PC-3 (cell line): ENCODE results near the gene SLC9A9. TPM values are rescaled to one million over a fixed set of nuclear protein-coding genes. Genes with fewer than 3 reads are reported as not detected.

Experiments
- ATAC-seq: fragments of 200-7000 bp; cut with Tn5 transposase; 2 replicates; pipeline ENCODE4 v1.9.1; 2020; ENCODE audit warnings: mild to moderate bottlenecking, moderate library complexity
- BruUV-seq: library from RNA; stranded (reverse); fragments of 400-500 nt; replicated peaks from 2 replicates; lab custom pipeline; 2021; lab: Mats Ljungman, UMichigan
- CTCF ChIA-PET: fragments of 300-600 bp; sonication (Branson Sonifier 250); formaldehyde crosslinking; loops from one replicate; lab custom pipeline; 2022; ENCODE audit warnings: antibody characterized with exemption; lab: Charles Lee
- POLR2A ChIA-PET: fragments of 300-600 bp; sonication (Branson Sonifier 250); formaldehyde crosslinking; loops from one replicate; lab custom pipeline; 2022; ENCODE audit warnings: antibody characterized with exemption; ENCODE audit not compliant: unreplicated experiment; lab: Charles Lee
- DNase-seq: peaks from one replicate; pipeline ENCODE4 v3.0.0-alpha.2; 2015
- H2AFZ ChIP-seq: fragments of 300-600 bp; sonication (generic); 2 replicates; pipeline ENCODE4 v1.6.0; 2016; ENCODE audit warnings: antibody characterized with exemption, low read length
- H3F3A ChIP-seq: fragments of 300-600 bp; sonication (generic); one replicate; pipeline ENCODE4 v1.6.0; 2017; ENCODE audit warnings: antibody characterized with exemption, low read length, control low read depth, mild to moderate bottlenecking; ENCODE audit not compliant: unreplicated experiment
- H3K27ac ChIP-seq: fragments of 300-600 bp; sonication (generic); 2 replicates; pipeline ENCODE4 v1.5.1; 2016; ENCODE audit warnings: mild to moderate bottlenecking, low read length
- H3K27me3 ChIP-seq: fragments of 300-600 bp; sonication (generic); 2 replicates; pipeline ENCODE4 v1.6.1; 2016; ENCODE audit warnings: low read length, mixed read lengths
- H3K36me3 ChIP-seq: fragments of 300-600 bp; sonication (generic); 2 replicates; pipeline ENCODE4 v1.6.1; 2016; ENCODE audit warnings: low read depth, mixed run types, low read length, mixed read lengths
- H3K4me1 ChIP-seq: fragments of 300-600 bp; sonication (generic); 2 replicates; pipeline ENCODE4 v1.5.1; 2016; ENCODE audit warnings: low read length; ENCODE audit not compliant: insufficient read depth
- H3K4me2 ChIP-seq: fragments of 300-600 bp; sonication (generic); 2 replicates; pipeline ENCODE4 v1.6.0; 2016; ENCODE audit warnings: low read length
- H3K4me3 ChIP-seq: fragments of 300-600 bp; sonication (generic); 2 replicates; pipeline ENCODE4 v1.5.1; 2016; ENCODE audit warnings: mild to moderate bottlenecking, low read length, mixed read lengths
- H3K79me2 ChIP-seq: fragments of 300-600 bp; sonication (generic); 2 replicates; pipeline ENCODE4 v1.6.1; 2017; ENCODE audit warnings: low read length, mixed read lengths
- H3K9ac ChIP-seq: fragments of 300-600 bp; sonication (generic); 2 replicates; pipeline ENCODE4 v1.6.0; 2016; ENCODE audit warnings: mild to moderate bottlenecking, low read length
- H3K9me2 ChIP-seq: fragments of 300-600 bp; sonication (generic); replicated peaks from 2 replicates; pipeline ENCODE4 v1.6.1; 2016; ENCODE audit warnings: mixed run types, low read length, mixed read lengths
- H3K9me3 ChIP-seq: fragments of 300-600 bp; sonication (generic); 2 replicates; pipeline ENCODE4 v1.6.1; 2016; ENCODE audit warnings: low read length, mixed read lengths
- H4K20me1 ChIP-seq: fragments of 300-600 bp; sonication (generic); 2 replicates; pipeline ENCODE4 v1.6.1; 2016; ENCODE audit warnings: low read length, mixed read lengths
- EZH2 ChIP-seq: fragments of 300-600 bp; sonication (generic); IDR thresholded peaks from one replicate; pipeline ENCODE4 v1.6.1; 2017; ENCODE audit warnings: antibody characterized with exemption, mild to moderate bottlenecking, low read length; ENCODE audit not compliant: unreplicated experiment
- EZH2phosphoT487 ChIP-seq: fragments of 300-600 bp; sonication (generic); IDR thresholded peaks from 2 replicates; pipeline ENCODE4 v1.6.1; 2018; ENCODE audit warnings: mild to moderate bottlenecking, antibody characterized with exemption, low read length, borderline replicate concordance
- intact Hi-C: fragments of 100-400 bp; cut with micrococcal nuclease; formaldehyde crosslinking; loops from 2 replicates; pipeline ENCODE4 v1.9.0; 2023
- total RNA-seq: library from RNA; depleted of rRNA; stranded (reverse); fragments of >200 nt; gene quantifications from 2 replicates; pipeline ENCODE4 v1.2.3, GENCODE V29; 2014
- TF ChIP-seq, protein P1 (sequence below): fragments of 300-600 bp; sonication (generic); conservative IDR thresholded peaks from 2 replicates; pipeline ENCODE4 v1.5.1; 2017; ENCODE audit warnings: antibody characterized with exemption, low read depth, mild to moderate bottlenecking, low read length

The SLC9A9 gene
- total RNA-seq, 1 experiment from 2014 or later = 0.07 TPM

DNA sequence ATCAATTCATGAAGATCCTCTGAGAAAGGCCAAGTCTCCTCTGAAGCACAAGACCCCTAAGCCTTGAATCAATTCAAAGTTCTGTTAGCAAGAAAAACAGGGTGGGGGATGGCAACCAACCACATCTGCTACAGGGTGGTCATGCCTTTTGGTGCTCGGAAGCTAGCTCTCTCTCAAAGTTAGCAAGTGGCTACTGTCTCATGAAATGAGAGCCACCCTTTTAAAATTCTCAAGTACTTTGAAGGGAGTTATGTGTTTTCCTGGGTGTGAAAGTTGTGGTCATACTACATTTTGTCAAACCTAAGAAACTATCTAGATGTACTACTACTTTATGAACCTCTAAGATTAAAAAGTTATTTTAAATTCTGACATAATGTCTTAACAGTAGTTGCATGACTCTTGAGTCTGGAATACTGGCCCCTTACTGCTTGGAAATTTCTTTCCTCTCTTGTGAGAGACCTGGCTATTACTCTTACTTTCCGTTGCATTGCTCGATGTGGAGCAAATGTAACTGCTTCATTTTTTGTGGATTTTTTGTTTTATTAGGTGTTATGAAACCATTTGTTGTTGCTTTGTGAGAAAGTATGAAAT lies 612.6 kb downstream of the SLC9A9 start:
- CTCF ChIA-PET = no interaction called here
- H3K4me3 ChIP-seq = no peak overlapping the region
- H4K20me1 ChIP-seq = no peaks in the 10 kb centered on the region
- H3K36me3 ChIP-seq = no peaks in the 10 kb centered on the region
- no peaks in the 10 kb centered on the region for H3K4me1 ChIP-seq
- H2AFZ ChIP-seq = no peak overlapping the region
- H3K9me2 ChIP-seq = no peaks in the 10 kb centered on the region
- TF ChIP-seq EZH2phosphoT487 = no peak
- TF ChIP-seq, protein P1, sequence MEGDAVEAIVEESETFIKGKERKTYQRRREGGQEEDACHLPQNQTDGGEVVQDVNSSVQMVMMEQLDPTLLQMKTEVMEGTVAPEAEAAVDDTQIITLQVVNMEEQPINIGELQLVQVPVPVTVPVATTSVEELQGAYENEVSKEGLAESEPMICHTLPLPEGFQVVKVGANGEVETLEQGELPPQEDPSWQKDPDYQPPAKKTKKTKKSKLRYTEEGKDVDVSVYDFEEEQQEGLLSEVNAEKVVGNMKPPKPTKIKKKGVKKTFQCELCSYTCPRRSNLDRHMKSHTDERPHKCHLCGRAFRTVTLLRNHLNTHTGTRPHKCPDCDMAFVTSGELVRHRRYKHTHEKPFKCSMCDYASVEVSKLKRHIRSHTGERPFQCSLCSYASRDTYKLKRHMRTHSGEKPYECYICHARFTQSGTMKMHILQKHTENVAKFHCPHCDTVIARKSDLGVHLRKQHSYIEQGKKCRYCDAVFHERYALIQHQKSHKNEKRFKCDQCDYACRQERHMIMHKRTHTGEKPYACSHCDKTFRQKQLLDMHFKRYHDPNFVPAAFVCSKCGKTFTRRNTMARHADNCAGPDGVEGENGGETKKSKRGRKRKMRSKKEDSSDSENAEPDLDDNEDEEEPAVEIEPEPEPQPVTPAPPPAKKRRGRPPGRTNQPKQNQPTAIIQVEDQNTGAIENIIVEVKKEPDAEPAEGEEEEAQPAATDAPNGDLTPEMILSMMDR = no peak
- no peak for TF ChIP-seq EZH2
- intact Hi-C loops = no loop called here
- DNase-seq (no peak), ATAC-seq (no peak)
- H3K79me2 ChIP-seq = no peaks in the 10 kb centered on the region
- no TSS peak for BruUV-seq
- H3K4me2 ChIP-seq = no peak overlapping the region
- POLR2A ChIA-PET = no interaction called here
- H3K27me3 ChIP-seq = no peaks in the 10 kb centered on the region
- H3K9me3 ChIP-seq = no peaks in the 10 kb centered on the region
- H3K9ac ChIP-seq = no peak overlapping the region
- H3F3A ChIP-seq = no peaks in the 10 kb centered on the region
- H3K27ac ChIP-seq = no peak overlapping the region

DNA sequence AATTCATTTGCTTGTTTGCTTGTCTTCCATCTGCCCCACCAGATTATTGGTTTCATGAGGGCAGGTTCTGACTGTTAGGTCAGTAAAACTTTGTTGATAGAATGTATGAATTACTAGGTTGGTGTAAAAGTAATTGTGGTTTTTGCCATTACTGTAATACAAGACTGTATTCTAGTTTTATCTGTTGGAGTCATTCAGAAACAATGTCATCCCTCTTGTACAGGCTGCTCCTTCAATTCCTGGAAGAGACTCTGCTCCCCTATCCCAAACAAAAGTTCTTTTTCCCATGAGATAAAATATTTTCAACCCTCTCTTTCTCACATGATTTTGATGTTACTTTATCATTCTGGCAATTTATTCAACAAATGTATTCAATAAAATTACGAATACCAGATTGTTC lies 613.7 kb downstream of the SLC9A9 start:
- H3K9me2 ChIP-seq = no peaks in the 10 kb centered on the region
- no peaks in the 10 kb centered on the region for H3F3A ChIP-seq
- TF ChIP-seq EZH2phosphoT487 (no peak), EZH2 (no peak)
- TF ChIP-seq, protein P1 = no peak
- H3K79me2 ChIP-seq = no peaks in the 10 kb centered on the region
- H3K4me2 ChIP-seq = no peak overlapping the region
- H3K27ac ChIP-seq = no peak overlapping the region
- intact Hi-C loops = no loop called here
- ATAC-seq = no peak
- H3K36me3 ChIP-seq = no peaks in the 10 kb centered on the region
- ChIA-PET CTCF (no interaction called here), POLR2A (no interaction called here)
- no peak overlapping the region for H3K4me3 ChIP-seq
- DNase-seq = no peak
- H3K27me3 ChIP-seq = no peaks in the 10 kb centered on the region
- H4K20me1 ChIP-seq = no peaks in the 10 kb centered on the region
- no peaks in the 10 kb centered on the region for H3K9me3 ChIP-seq
- no TSS peak for BruUV-seq
- no peak overlapping the region for H3K9ac ChIP-seq
- H2AFZ ChIP-seq = no peak overlapping the region
- no peaks in the 10 kb centered on the region for H3K4me1 ChIP-seq

DNA sequence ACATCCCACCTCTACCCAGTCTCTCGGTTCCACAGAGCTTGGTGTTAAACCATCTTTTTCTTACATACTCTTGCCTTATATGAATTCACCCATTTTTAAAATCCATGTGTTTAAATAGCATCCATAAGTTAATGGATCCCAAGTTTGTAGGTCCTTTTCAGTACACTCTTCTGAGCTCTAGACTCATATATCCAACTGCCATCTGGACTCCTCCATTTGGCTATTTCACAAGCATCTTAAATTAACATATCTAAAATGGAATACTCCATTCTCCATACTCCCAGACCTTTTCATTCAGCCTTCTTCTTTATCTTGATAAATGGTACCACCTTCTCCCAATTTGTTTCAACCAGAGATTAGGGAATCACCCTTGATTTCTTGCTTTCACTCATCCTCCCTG lies 615.3 kb downstream of the SLC9A9 start:
- no peak overlapping the region for H2AFZ ChIP-seq
- H3K9ac ChIP-seq = no peak overlapping the region
- H3K4me1 ChIP-seq = no peaks in the 10 kb centered on the region
- no peaks in the 10 kb centered on the region for H4K20me1 ChIP-seq
- TF ChIP-seq EZH2 (no peak), EZH2phosphoT487 (no peak)
- TF ChIP-seq, protein P1 = no peak
- H3K27me3 ChIP-seq = no peaks in the 10 kb centered on the region
- H3K4me3 ChIP-seq = no peak overlapping the region
- ChIA-PET POLR2A (no interaction called here), CTCF (no interaction called here)
- no peaks in the 10 kb centered on the region for H3K9me2 ChIP-seq
- no peak overlapping the region for H3K4me2 ChIP-seq
- H3K9me3 ChIP-seq = no peaks in the 10 kb centered on the region
- intact Hi-C loops = no loop called here
- H3K36me3 ChIP-seq = no peaks in the 10 kb centered on the region
- H3K79me2 ChIP-seq = no peaks in the 10 kb centered on the region
- no peak for ATAC-seq
- DNase-seq = no peak
- H3F3A ChIP-seq = no peaks in the 10 kb centered on the region
- no peak overlapping the region for H3K27ac ChIP-seq
- no TSS peak for BruUV-seq
